Karpas-422 (cell line): ENCODE results near the gene SLFN11. TPM values are rescaled to one million over a fixed set of nuclear protein-coding genes. Genes with fewer than 3 reads are reported as not detected.
A peak's percentile ranks its signal among the peaks of the same experiment; 100 is the strongest.
"Not testable (repeated sequence)": the region's sequence is repeated elsewhere in the genome, so short reads cannot be mapped to it uniquely, and the experiment has no call there.

Experiments
- DNase-seq: peaks from one replicate; pipeline ENCODE4 v3.0.0-alpha.2; 2015
- H2AFZ ChIP-seq: fragments of 200-600 bp; sonication (generic); 2 replicates; pipeline ENCODE4 v1.6.1; 2014; ENCODE audit warnings: antibody characterized with exemption, low read length, mixed read lengths
- H3K27ac ChIP-seq: fragments of 200-600 bp; sonication (generic); 2 replicates; pipeline ENCODE4 v1.5.1; 2014; ENCODE audit warnings: mild to moderate bottlenecking, low read length, moderate library complexity
- H3K27me3 ChIP-seq: fragments of 200-600 bp; sonication (generic); 2 replicates; pipeline ENCODE4 v1.6.1; 2014; ENCODE audit warnings: low read length, mixed read lengths
- H3K36me3 ChIP-seq: fragments of 200-600 bp; sonication (generic); 2 replicates; pipeline ENCODE4 v1.6.1; 2014; ENCODE audit warnings: low read length, mixed read lengths; ENCODE audit not compliant: insufficient read depth
- H3K4me1 ChIP-seq: fragments of 200-600 bp; sonication (generic); 2 replicates; pipeline ENCODE4 v1.6.1; 2014; ENCODE audit warnings: mild to moderate bottlenecking, low read length, mixed read lengths
- H3K4me2 ChIP-seq: fragments of 200-600 bp; sonication (generic); 2 replicates; pipeline ENCODE4 v1.6.1; 2014; ENCODE audit warnings: low read length, low read depth, mild to moderate bottlenecking; ENCODE audit not compliant: poor library complexity, severe bottlenecking
- H3K4me3 ChIP-seq: fragments of 200-600 bp; sonication (generic); 2 replicates; pipeline ENCODE4 v1.5.1; 2014; ENCODE audit warnings: mild to moderate bottlenecking, antibody characterized with exemption, low read length, mixed read lengths
- H3K79me2 ChIP-seq: fragments of 200-600 bp; sonication (generic); 2 replicates; pipeline ENCODE4 v1.6.1; 2014; ENCODE audit warnings: mild to moderate bottlenecking, low read length, mixed read lengths
- H3K9ac ChIP-seq: fragments of 200-600 bp; sonication (generic); 2 replicates; pipeline ENCODE4 v1.6.0; 2014; ENCODE audit warnings: low read length
- H3K9me2 ChIP-seq: fragments of 200-600 bp; sonication (generic), shearing (Covaris generic); replicated peaks from 2 replicates; pipeline ENCODE4 v1.6.0; 2014; ENCODE audit warnings: mild to moderate bottlenecking, low read length, moderate library complexity; ENCODE audit not compliant: insufficient read depth
- H3K9me3 ChIP-seq: fragments of 300-700, 200-600 bp; sonication (generic); 2 replicates; pipeline ENCODE4 v1.6.1; 2014; ENCODE audit warnings: low read length, mixed read lengths
- H4K20me1 ChIP-seq: fragments of 200-600 bp; sonication (generic); 2 replicates; pipeline ENCODE4 v1.6.1; 2014; ENCODE audit warnings: mild to moderate bottlenecking, antibody characterized with exemption, low read length, low read depth; ENCODE audit not compliant: insufficient read depth
- total RNA-seq: library from RNA; depleted of rRNA; stranded (reverse); fragments of >200 nt; shearing (Covaris generic); gene quantifications from 2 replicates; pipeline ENCODE4 v1.2.3, GENCODE V29; 2014; ENCODE audit warnings: low replicate concordance; rRNA removed

The SLFN11 gene
- not detected in 2 replicates for total RNA-seq

GRCh38 chr17:35373534-35373983 lies at the start of gene SLFN11:
TSS of gene SLFN11 (minus strand) at chr17:35373621. CDS start at chr17:35363807, 9,814 bp downstream.
- Histone ChIP-seq H3K9me3 (no peaks in the 10 kb centered on the region), H4K20me1 (no peaks in the 10 kb centered on the region), H3K9ac (peak within 1 kb of the TSS; percentile 41), H3K79me2 (no peaks in the 10 kb centered on the region), H3K4me1 (peaks cover 13% of the 10 kb centered on the region), H3K27ac (no peak within 1 kb of the TSS), H2AFZ (peak within 1 kb of the TSS; percentile 50; the same call in 1 of the 2 replicates), H3K4me3 (peak within 1 kb of the TSS; percentile 48; the same call in 1 of the 2 replicates), H3K27me3 (0 out of 2 replicates have a peak, but pooled peaks cover 3% of the 10 kb centered on the region), H3K4me2 (peak within 1 kb of the TSS; percentile 71), H3K9me2 (no peaks in the 10 kb centered on the region), H3K36me3 (no peaks in the 10 kb centered on the region)
- no peak for DNase-seq

GRCh38 chr17:35421069-35421468 lies 47.6 kb upstream of the SLFN11 start:
- not testable (repeated sequence) for H2AFZ ChIP-seq, DNase-seq, H3K79me2 ChIP-seq, H3K27me3 ChIP-seq, H3K9ac ChIP-seq, H4K20me1 ChIP-seq, H3K4me1 ChIP-seq, H3K36me3 ChIP-seq, H3K4me2 ChIP-seq, H3K9me3 ChIP-seq, H3K9me2 ChIP-seq, H3K4me3 ChIP-seq, H3K27ac ChIP-seq

- Histone ChIP-seq H3K9me3 (no peaks in the 10 kb centered on the region), H3K4me1 (no peaks in the 10 kb centered on the region), H3K4me3 (no peak overlapping the region), H3K9ac (no peak overlapping the region), H2AFZ (no peak overlapping the region), H3K9me2 (no peaks in the 10 kb centered on the region), H4K20me1 (no peaks in the 10 kb centered on the region), H3K27ac (no peak overlapping the region), H3K27me3 (no peaks in the 10 kb centered on the region), H3K36me3 (no peaks in the 10 kb centered on the region), H3K79me2 (no peaks in the 10 kb centered on the region), H3K4me2 (no peak overlapping the region)
- DNase-seq: no peak
These were observed 43.2 kb upstream of the SLFN11 start for GRCh38 chr17:35416659-35417058.

GRCh38 chr17:35414707-35415106 lies 41.3 kb upstream of the SLFN11 start:
- H3K27me3 ChIP-seq, H3K9ac ChIP-seq, H2AFZ ChIP-seq, H3K4me3 ChIP-seq, H3K79me2 ChIP-seq, H3K4me1 ChIP-seq, DNase-seq, H3K27ac ChIP-seq, H3K9me3 ChIP-seq, H3K9me2 ChIP-seq, H3K36me3 ChIP-seq, H4K20me1 ChIP-seq, H3K4me2 ChIP-seq: not testable (repeated sequence)

- no peaks in the 10 kb centered on the region for H3K79me2 ChIP-seq
- no peaks in the 10 kb centered on the region for H3K27me3 ChIP-seq
- H4K20me1 ChIP-seq: no peaks in the 10 kb centered on the region
- H3K27ac ChIP-seq: no peak overlapping the region
- H3K4me1 ChIP-seq: no peaks in the 10 kb centered on the region
- H2AFZ ChIP-seq: no peak overlapping the region
- H3K9ac ChIP-seq: no peak overlapping the region
- DNase-seq: no peak
- no peak overlapping the region for H3K4me3 ChIP-seq
- no peaks in the 10 kb centered on the region for H3K36me3 ChIP-seq
- no peaks in the 10 kb centered on the region for H3K9me2 ChIP-seq
- no peak overlapping the region for H3K4me2 ChIP-seq
- no peaks in the 10 kb centered on the region for H3K9me3 ChIP-seq
These were observed 40.8 kb upstream of the SLFN11 start for GRCh38 chr17:35414247-35414646.

GRCh38 chr17:35407531-35407930 lies 34.1 kb upstream of the SLFN11 start:
- Histone ChIP-seq H4K20me1 (no peaks in the 10 kb centered on the region), H3K79me2 (no peaks in the 10 kb centered on the region), H2AFZ (no peak overlapping the region), H3K4me2 (no peak overlapping the region), H3K9me2 (no peaks in the 10 kb centered on the region), H3K9ac (no peak overlapping the region), H3K27me3 (no peaks in the 10 kb centered on the region), H3K36me3 (no peaks in the 10 kb centered on the region), H3K27ac (no peak overlapping the region), H3K4me3 (no peak overlapping the region), H3K4me1 (no peaks in the 10 kb centered on the region), H3K9me3 (no peaks in the 10 kb centered on the region)
- DNase-seq: no peak

GRCh38 chr17:35406568-35406967 lies 33.1 kb upstream of the SLFN11 start:
- no peaks in the 10 kb centered on the region for H3K36me3 ChIP-seq
- H3K9me2 ChIP-seq: no peaks in the 10 kb centered on the region
- H3K9me3 ChIP-seq: no peaks in the 10 kb centered on the region
- no peak overlapping the region for H3K9ac ChIP-seq
- no peak overlapping the region for H2AFZ ChIP-seq
- no peaks in the 10 kb centered on the region for H4K20me1 ChIP-seq
- H3K27me3 ChIP-seq: no peaks in the 10 kb centered on the region
- H3K79me2 ChIP-seq: no peaks in the 10 kb centered on the region
- no peak overlapping the region for H3K27ac ChIP-seq
- no peak overlapping the region for H3K4me2 ChIP-seq
- DNase-seq: no peak
- no peaks in the 10 kb centered on the region for H3K4me1 ChIP-seq
- no peak overlapping the region for H3K4me3 ChIP-seq

GRCh38 chr17:35404360-35404759 lies 30.9 kb upstream of the SLFN11 start:
- H3K36me3 ChIP-seq: no peaks in the 10 kb centered on the region
- DNase-seq: no peak

GRCh38 chr17:35393783-35394182 lies 20.4 kb upstream of the SLFN11 start:
- H3K9me3 ChIP-seq, H3K79me2 ChIP-seq, H3K9me2 ChIP-seq, H3K27ac ChIP-seq, H2AFZ ChIP-seq, H3K4me2 ChIP-seq, H3K27me3 ChIP-seq, H3K36me3 ChIP-seq, H4K20me1 ChIP-seq, H3K9ac ChIP-seq, H3K4me1 ChIP-seq, DNase-seq, H3K4me3 ChIP-seq: not testable (repeated sequence)

More at GRCh38 chr17:35404360-35404759, 30.9 kb upstream of the SLFN11 start:
- Histone ChIP-seq H3K9ac (no peak overlapping the region), H4K20me1 (no peaks in the 10 kb centered on the region), H3K9me2 (no peaks in the 10 kb centered on the region), H3K27ac (no peak overlapping the region), H3K79me2 (no peaks in the 10 kb centered on the region), H3K4me2 (no peak overlapping the region), H3K27me3 (no peaks in the 10 kb centered on the region), H2AFZ (no peak overlapping the region), H3K4me1 (no peaks in the 10 kb centered on the region), H3K9me3 (no peaks in the 10 kb centered on the region), H3K4me3 (no peak overlapping the region)
